H1 (cell line): Measurements from ENCODE around the gene PELI2. TPM values are rescaled to one million over a fixed set of nuclear protein-coding genes. Genes with fewer than 3 reads are reported as not detected.

Experiments used
- CTCF ChIA-PET: fragments of 300-600 bp; sonication (Branson Sonifier 250); formaldehyde crosslinking; loops from one replicate; lab custom pipeline; 2021; ENCODE audit not compliant: partially characterized antibody; lab: Charles Lee
- POLR2A ChIA-PET: fragments of 300-600 bp; sonication (Branson Sonifier 250); formaldehyde crosslinking; loops from one replicate; lab custom pipeline; 2021; ENCODE audit warnings: inconsistent platforms; ENCODE audit not compliant: partially characterized antibody; lab: Charles Lee
- DNase-seq, 2 experiments: peaks; one replicate each; pipeline versions ENCODE4 v3.0.0 to v3.0.0-alpha.2; 2010 to 2022; ENCODE audit warnings: low spot score in 2 of 2, low read depth in 1 of 2, mixed read lengths in 1 of 2
- FAIRE-seq: peaks from 2 replicates; lab custom pipeline; 2011; peaks lifted over from hg19 to GRCh38; lab: Jason Lieb, UNC
- H2AFZ ChIP-seq: 2 replicates; pipeline ENCODE4 v1.8.1; 2012; ENCODE audit warnings: low read length, inconsistent platforms
- H2AK5ac ChIP-seq: 2 replicates; pipeline ENCODE4 v1.6.1; 2013; ENCODE audit warnings: low read depth, low read length
- H2BK120ac ChIP-seq: replicated peaks from 2 replicates; pipeline ENCODE3; 2013; ENCODE audit warnings: low read depth, low read length, inconsistent platforms
- H2BK12ac ChIP-seq: 2 replicates; pipeline ENCODE4 v1.6.1; 2013; ENCODE audit warnings: low read depth, low read length
- H2BK15ac ChIP-seq: 2 replicates; pipeline ENCODE4 v1.6.1; 2013; ENCODE audit warnings: low read length
- H2BK20ac ChIP-seq: 2 replicates; pipeline ENCODE4 v1.6.1; 2013; ENCODE audit warnings: low read length
- H2BK5ac ChIP-seq: 2 replicates; pipeline ENCODE4 v1.6.1; 2013; ENCODE audit warnings: low read depth, low read length
- H3K14ac ChIP-seq: 2 replicates; pipeline ENCODE4 v1.6.1; 2013; ENCODE audit warnings: inconsistent platforms; ENCODE audit not compliant: insufficient read length
- H3K18ac ChIP-seq: 2 replicates; pipeline ENCODE4 v1.6.1; 2013; ENCODE audit warnings: low read length; ENCODE audit errors: extremely low read depth
- H3K23ac ChIP-seq: 2 replicates; pipeline ENCODE4 v1.6.1; 2013; ENCODE audit warnings: inconsistent platforms; ENCODE audit not compliant: insufficient read length
- H3K23me2 ChIP-seq: 2 replicates; pipeline ENCODE4 v1.6.1; 2013; ENCODE audit warnings: low read depth, low read length
- H3K27ac ChIP-seq: 2 replicates; pipeline ENCODE4 v1.6.1; 2011; ENCODE audit warnings: low read depth, low read length, inconsistent platforms
- H3K27me3 ChIP-seq, 4 experiments: replicated peaks in 1 of 4; 1 replicate in 1 of 4; 2 replicates in 3 of 4; pipeline versions ENCODE4 v1.6.1 to v1.8.1; 2011 to 2013; ENCODE audit warnings: low read length in 3 of 4, mild to moderate bottlenecking in 3 of 4, inconsistent platforms in 2 of 4, mixed read lengths in 2 of 4, moderate library complexity in 1 of 4; ENCODE audit not compliant: control insufficient read depth in 3 of 4, insufficient read depth in 3 of 4; ENCODE audit errors: extremely low read depth in 1 of 4
- H3K36me3 ChIP-seq, 4 experiments: 2 replicates each; pipeline versions ENCODE4 v1.6.1 to v1.8.1; 2011 to 2013; ENCODE audit warnings: mild to moderate bottlenecking in 4 of 4, low read length in 3 of 4, moderate library complexity in 2 of 4, control low read depth in 1 of 4, inconsistent platforms in 1 of 4; ENCODE audit not compliant: insufficient read depth in 4 of 4, control insufficient read depth in 2 of 4
- H3K4ac ChIP-seq: replicated peaks from 2 replicates; pipeline ENCODE3; 2013; ENCODE audit warnings: low read length, low read depth, mixed read lengths, inconsistent platforms; ENCODE audit not compliant: insufficient read length
- H3K4me1 ChIP-seq, 4 experiments: replicated peaks in 1 of 4; 1 replicate in 1 of 4; 2 replicates in 3 of 4; pipeline versions ENCODE4 v1.6.1 to v1.8.1; 2011 to 2013; ENCODE audit warnings: low read length in 3 of 4, inconsistent platforms in 2 of 4, mixed read lengths in 1 of 4; ENCODE audit not compliant: insufficient read depth in 4 of 4, control insufficient read depth in 3 of 4
- H3K4me2 ChIP-seq, 2 experiments: 2 replicates each; pipeline versions ENCODE4 v1.6.1 to v1.8.1; 2011 to 2013; ENCODE audit warnings: low read depth in 2 of 2, low read length in 2 of 2, control low read depth in 1 of 2, inconsistent platforms in 1 of 2, mild to moderate bottlenecking in 1 of 2; ENCODE audit not compliant: insufficient read depth in 1 of 2
- H3K4me3 ChIP-seq, 4 experiments: fragments of 200-600, 300-600 bp in 1 of 4; sonication (generic), shearing (Covaris generic), sonication (Bioruptor Twin) in 1 of 4; 2 replicates each; pipeline versions ENCODE4 v1.5.1 to v1.8.1; 2011 to 2016; ENCODE audit warnings: low read length in 4 of 4, low read depth in 3 of 4, control low read depth in 2 of 4, inconsistent platforms in 2 of 4, mild to moderate bottlenecking in 2 of 4, mixed read lengths in 1 of 4, moderate library complexity in 1 of 4; ENCODE audit not compliant: insufficient read depth in 2 of 4; ENCODE audit errors: extremely low read depth in 1 of 4
- H3K56ac ChIP-seq: replicated peaks from 2 replicates; pipeline ENCODE3; 2013; ENCODE audit warnings: low read depth, mild to moderate bottlenecking, mixed read lengths, low read length, inconsistent platforms; ENCODE audit not compliant: insufficient read length
- H3K79me1 ChIP-seq: 2 replicates; pipeline ENCODE4 v1.6.1; 2013; ENCODE audit warnings: low read depth, low read length, control low read depth
- H3K79me2 ChIP-seq, 2 experiments: 2 replicates each; pipeline versions ENCODE4 v1.6.1 to v1.8.1; 2012 to 2013; ENCODE audit warnings: low read length in 2 of 2, mild to moderate bottlenecking in 2 of 2, inconsistent platforms in 1 of 2; ENCODE audit not compliant: insufficient read depth in 2 of 2, control insufficient read depth in 1 of 2
- H3K9ac ChIP-seq, 4 experiments: replicated peaks in 1 of 4; 1 replicate in 1 of 4; 2 replicates in 3 of 4; pipeline versions ENCODE4 v1.6.1 to v1.8.1; 2011 to 2013; ENCODE audit warnings: low read depth in 3 of 4, low read length in 3 of 4, control low read depth in 2 of 4, mild to moderate bottlenecking in 2 of 4, moderate library complexity in 2 of 4, inconsistent platforms in 1 of 4; ENCODE audit errors: extremely low read depth in 1 of 4
- H3K9me3 ChIP-seq, 2 experiments: 2 replicates each; pipeline versions ENCODE4 v1.6.1 to v1.8.1; 2012 to 2013; ENCODE audit warnings: mild to moderate bottlenecking in 2 of 2, moderate library complexity in 2 of 2, control low read depth in 1 of 2, inconsistent platforms in 1 of 2, low read depth in 1 of 2, low read length in 1 of 2, mixed read lengths in 1 of 2; ENCODE audit not compliant: insufficient read depth in 2 of 2
- H4K20me1 ChIP-seq, 2 experiments: replicated peaks in 1 of 2; 2 replicates each; pipeline versions ENCODE3 to v1.8.1; 2011 to 2013; ENCODE audit warnings: inconsistent platforms in 2 of 2, low read length in 2 of 2, mild to moderate bottlenecking in 1 of 2; ENCODE audit not compliant: insufficient read depth in 2 of 2, control insufficient read depth in 1 of 2
- H4K5ac ChIP-seq: 2 replicates; pipeline ENCODE4 v1.6.1; 2013; ENCODE audit warnings: low read length, low read depth, mixed read lengths, inconsistent platforms; ENCODE audit not compliant: insufficient read length
- H4K8ac ChIP-seq: 2 replicates; pipeline ENCODE4 v1.8.0; 2013; ENCODE audit warnings: mild to moderate bottlenecking, moderate library complexity, low read length, inconsistent platforms; ENCODE audit not compliant: insufficient read depth; ENCODE audit errors: extremely low read depth
- H4K91ac ChIP-seq: replicated peaks from 2 replicates; pipeline ENCODE3; 2013; ENCODE audit warnings: low read length, mixed read lengths, inconsistent platforms; ENCODE audit not compliant: insufficient read length
- CBX5 ChIP-seq: fragments of 300-800, 300-1000 bp; sonication (generic); IDR thresholded peaks from 2 replicates; pipeline ENCODE4 v1.7.1; 2016; ENCODE audit warnings: antibody characterized with exemption, low read length, low read depth
- CEBPB ChIP-seq: IDR thresholded peaks from 2 replicates; pipeline ENCODE4 v1.6.1; 2012; ENCODE audit warnings: low read depth, low read length
- CHD2 ChIP-seq: IDR thresholded peaks from 2 replicates; pipeline ENCODE4 v1.6.1; 2012; ENCODE audit warnings: low read length, improper control_type of control experiment
- EZH2 ChIP-seq: fragments of 200-600 bp; sonication (generic); IDR thresholded peaks from 2 replicates; pipeline ENCODE4 v1.7.1; 2012; ENCODE audit warnings: low read depth, mild to moderate bottlenecking, moderate library complexity, low read length, inconsistent platforms; ENCODE audit not compliant: severe bottlenecking
- RXRA ChIP-seq: IDR thresholded peaks from 2 replicates; pipeline ENCODE4 v1.6.1; 2011; ENCODE audit warnings: low read depth, mild to moderate bottlenecking, low read length, moderate library complexity; ENCODE audit not compliant: insufficient read depth
- YY1 ChIP-seq: IDR thresholded peaks from 2 replicates; pipeline ENCODE4 v1.6.1; 2011; ENCODE audit warnings: low read depth, mild to moderate bottlenecking, low read length
- WGBS, 2 experiments: shearing (Covaris generic) in 1 of 2; methylation state at CpG; one replicate each; pipeline versions ENCODE4 v1.1.6 to v1.1.7; 2013 to 2015; ENCODE audit warnings: low lambda C conversion rate in 2 of 2, mixed read lengths in 2 of 2, inconsistent platforms in 1 of 2, low coverage in 1 of 2, missing lambda C conversion rate in 1 of 2; ENCODE audit not compliant: insufficient replicate concordance in 2 of 2, insufficient coverage in 1 of 2, insufficient read length in 1 of 2; ENCODE audit errors: extremely low coverage in 1 of 2, missing lambda C conversion rate in 1 of 2; 5-methylcytosine and 5-hydroxymethylcytosine counted together
- polyA plus RNA-seq, 7 experiments: library from polyadenylated mRNA; depleted of rRNA in 3 of 7; stranded (reverse) in 5 of 7; unstranded in 2 of 7; fragments of >200 nt in 5 of 7; fragments of 200-250 nt in 2 of 7; gene quantifications; 1 replicate in 5 of 7; 2 replicates in 1 of 7; 4 replicates in 1 of 7; pipeline versions ENCODE4 v1.2.1 to v1.2.3, GENCODE V29; 2011 to 2013; ENCODE audit warnings: missing spikeins in 2 of 7, mixed read lengths in 2 of 7
- total RNA-seq: library from RNA; stranded (reverse); fragmentation: NEBNext Ultra II Directional; extraction: Animal tissue kit (Norgen Biotek cat#: 25700); gene quantifications from 2 replicates; pipeline ENCODE4 v1.2.1, GENCODE V29; 2021

PELI2 gene
- total and polyA plus RNA-seq, 2 of the 8 experiments (the other 6 are each of a cell fraction or from before 2014, with no cell fraction given), result 14.6 to 25.7 TPM

GRCh38 chr14:56137453-56137807, 19.2 kb downstream of the PELI2 start:
- CTCF ChIA-PET, result interaction anchor here (1.1 to 1.4 kb wide), 2 partner anchors 11 to 337 kb away, joined by 3 to 4 read pairs; no protein-coding TSS in a partner anchor
- Histone ChIP-seq H3K56ac (no peak overlapping the region), H2BK120ac (no peak overlapping the region), H4K8ac (no peak overlapping the region), H3K79me1 (0 out of 2 replicates have a peak, but pooled peaks cover under 1% of the 10 kb centered on the region), H3K9me3 (no peaks in the 10 kb centered on the region), H3K4me1 (peaks cover 3 to 17% (median 15%) of the 10 kb centered on the region in 4 experiments), H3K4me3 (no peak overlapping the region), H2AFZ (no peak overlapping the region), H3K23me2 (no peaks in the 10 kb centered on the region), H2BK12ac (no peak overlapping the region), H3K27me3 (peaks cover 0 to 1% (median 0%) of the 10 kb centered on the region in 4 experiments; a peak in 1 of 7 replicates), H2BK5ac (no peak overlapping the region), H3K79me2 (peaks cover 0 to 100% of the 10 kb centered on the region in 2 experiments; a peak in 2 of 4 replicates), H4K20me1 (peaks cover 4% of the 10 kb centered on the region in 2 experiments), H4K91ac (no peak overlapping the region), H3K4ac (no peak overlapping the region), H3K4me2 (peak overlapping the region; percentile 28 to 55; a peak in 1 of 4 replicates), H2AK5ac (no peak overlapping the region), H3K27ac (no peak overlapping the region), H3K9ac (no peak overlapping the region), H2BK20ac (no peak overlapping the region), H3K14ac (no peak overlapping the region), H4K5ac (no peak overlapping the region), H3K18ac (no peak overlapping the region), H3K36me3 (no peaks in the 10 kb centered on the region), H2BK15ac (no peak overlapping the region), H3K23ac (no peak overlapping the region)
- DNase-seq (no peak), FAIRE-seq (no peak)
- POLR2A ChIA-PET, result interaction anchor here (2.4 kb wide), 1 partner anchor 18 kb away, joined by 11 read pairs; the partner anchor contains the start of gene PELI2
- TF ChIP-seq YY1 (no peak), CHD2 (no peak), EZH2 (no peak), RXRA (no peak), CEBPB (no peak), CBX5 (no peak)
- WGBS, 2 experiments, result 80% methylated on average over 7 of the region's 7 CpGs; no CpG with 5 or more reads in 1 of the 2 experiments
